Measurements from ENCODE around the gene TTLL10.
"Not testable (repeated sequence)": the region's sequence is repeated elsewhere in the genome, so short reads cannot be mapped to it uniquely, and the experiment has no call there.

Gene TTLL10

DNA sequence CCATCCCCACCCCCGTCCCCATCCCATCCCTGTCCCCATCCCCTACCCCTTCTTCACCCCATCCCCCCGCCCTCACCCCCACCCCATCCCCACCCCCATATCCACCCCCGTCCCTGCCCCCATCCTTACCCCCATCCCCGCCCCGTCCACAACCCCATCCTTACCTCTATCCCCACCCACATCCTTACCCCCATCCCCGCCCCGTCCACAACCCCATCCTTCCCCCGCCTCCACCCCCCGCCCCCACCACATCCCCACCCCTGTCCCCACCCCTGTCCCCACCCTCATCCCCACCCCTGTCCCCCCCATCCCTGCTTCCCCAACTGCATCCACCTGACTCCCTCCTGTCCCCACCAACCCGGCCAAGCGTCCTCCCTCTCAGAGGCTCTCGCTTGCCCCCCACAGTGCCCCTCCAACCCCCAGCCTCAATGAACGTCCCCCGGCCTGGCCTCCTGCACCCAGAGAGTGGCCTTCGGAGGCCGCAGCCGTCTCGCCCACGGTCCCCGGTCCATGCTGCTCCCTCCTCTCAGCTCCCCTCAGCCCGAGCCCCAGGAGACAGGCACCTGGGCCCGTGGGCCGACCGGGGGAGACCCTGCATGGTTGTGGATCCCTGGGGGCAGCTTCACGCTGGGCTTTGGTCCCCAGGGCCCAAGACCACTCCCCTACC lies 32.3 kb upstream of the TTLL10 start:
- DNase-seq (ENCODE audit: extremely low read depth in 1 of 2, low read depth in 1 of 2) = no peak

DNA sequence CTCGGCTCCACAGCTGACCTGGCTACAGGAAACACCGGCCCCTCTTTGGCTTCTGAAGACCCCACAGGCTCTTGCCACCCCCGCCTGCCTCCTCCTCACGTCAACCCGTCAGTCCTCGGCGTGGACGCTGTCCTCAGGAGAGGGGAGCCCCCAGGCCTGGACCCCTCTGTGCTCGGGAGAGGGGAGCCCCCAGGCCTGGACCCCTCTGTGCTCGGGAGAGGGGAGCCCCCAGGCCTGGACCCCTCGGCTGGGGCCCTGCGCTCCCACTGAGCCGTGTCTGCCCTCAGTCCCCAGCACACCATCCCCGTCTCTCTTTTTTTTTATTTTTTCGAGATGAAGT lies 31.8 kb upstream of the TTLL10 start:
- DNase-seq (ENCODE audit: extremely low read depth in 1 of 2, low read depth in 1 of 2) = no peak

DNA sequence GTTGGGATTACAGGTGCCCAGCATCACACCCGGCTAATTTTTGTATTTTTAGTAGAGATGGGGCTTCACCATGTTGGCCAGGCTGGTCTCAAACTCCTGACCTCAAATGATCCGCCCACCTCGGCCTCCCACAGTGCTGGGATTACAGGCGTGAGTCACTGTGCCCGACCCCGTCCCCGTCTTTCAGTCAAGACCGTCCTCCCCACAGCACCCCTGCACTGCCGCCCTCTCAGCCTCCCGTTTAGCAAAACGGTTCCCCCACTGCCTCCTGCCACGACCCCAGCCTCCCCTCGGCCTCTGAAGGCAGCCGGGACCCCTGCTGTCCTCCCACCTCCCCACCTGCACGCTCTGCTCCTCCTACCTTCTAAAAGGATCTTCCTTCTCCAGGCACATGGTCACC lies 31.3 kb upstream of the TTLL10 start:
- not testable (repeated sequence) for DNase-seq (ENCODE audit: extremely low read depth in 1 of 2, low read depth in 1 of 2)

- DNase-seq (ENCODE audit: extremely low read depth in 1 of 2, low read depth in 1 of 2) = no peak
These were observed 30.8 kb upstream of the TTLL10 start for GRCh38 chr1:1142844-1143243.

GRCh38 chr1:1143636-1144035 lies 30.0 kb upstream of the TTLL10 start:
- no peak for DNase-seq (ENCODE audit: extremely low read depth in 1 of 2, low read depth in 1 of 2)

DNA sequence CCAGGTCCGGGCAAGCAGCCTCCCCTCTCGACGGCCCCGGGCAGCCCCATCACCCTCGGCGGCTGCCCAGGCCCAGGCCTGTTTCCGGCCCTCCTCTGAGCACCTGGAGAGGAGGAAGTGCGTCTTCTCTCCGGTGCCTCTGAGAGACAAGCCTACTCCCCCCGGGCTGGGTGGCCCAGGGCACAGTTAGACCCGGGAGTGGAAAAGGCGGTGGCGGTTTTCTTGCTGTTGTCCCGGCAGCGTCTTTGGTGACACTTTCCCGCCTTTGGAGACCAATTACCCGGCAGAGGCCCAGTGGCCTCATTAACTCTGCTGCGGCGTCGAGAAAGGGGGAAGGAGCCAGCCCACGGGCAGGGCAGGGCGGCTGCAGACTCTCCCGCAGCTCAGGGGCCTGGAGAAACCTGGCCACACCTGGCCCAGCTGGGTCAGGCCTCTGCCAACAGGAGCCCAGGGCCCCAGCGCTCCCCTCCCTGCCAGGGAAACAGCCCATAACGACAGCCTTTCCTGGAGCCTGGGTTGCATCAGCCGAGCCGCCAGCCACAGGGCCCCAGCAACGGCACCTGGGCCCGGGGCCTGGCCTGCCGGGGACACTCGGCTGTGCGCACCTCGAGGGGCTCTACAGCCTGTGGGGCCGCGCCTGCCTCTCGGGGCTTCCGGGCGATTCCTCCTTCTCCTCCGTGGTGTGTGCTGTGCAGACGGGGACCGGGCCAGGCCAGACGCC lies 29.4 kb upstream of the TTLL10 start:
- peak in 1 of 2 donors; percentile 44 for DNase-seq (ENCODE audit: extremely low read depth in 1 of 2, low read depth in 1 of 2)

- DNase-seq (ENCODE audit: extremely low read depth in 1 of 2, low read depth in 1 of 2) = no peak
These were observed 28.7 kb upstream of the TTLL10 start for GRCh38 chr1:1144843-1145546.

DNA sequence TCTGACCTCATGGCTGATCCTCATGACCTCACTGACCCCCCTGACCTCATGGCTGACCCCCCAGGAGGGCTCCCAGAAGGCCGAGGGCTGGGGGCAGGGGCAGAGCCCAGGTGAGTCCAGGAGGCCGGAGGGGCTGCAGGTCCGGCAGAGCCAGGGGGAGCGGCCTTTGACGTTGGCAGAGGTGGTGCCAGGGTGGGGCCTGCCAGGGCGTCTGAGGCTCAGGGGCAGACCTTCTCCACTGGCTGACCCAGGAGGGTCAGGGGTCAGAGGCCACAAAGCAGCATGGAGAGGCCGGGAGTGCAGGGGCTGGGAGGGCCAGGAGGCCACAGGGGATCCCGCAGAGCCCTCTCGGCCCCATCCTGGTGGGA lies 28.1 kb upstream of the TTLL10 start:
- no peak for DNase-seq (ENCODE audit: extremely low read depth in 1 of 2, low read depth in 1 of 2)

DNA sequence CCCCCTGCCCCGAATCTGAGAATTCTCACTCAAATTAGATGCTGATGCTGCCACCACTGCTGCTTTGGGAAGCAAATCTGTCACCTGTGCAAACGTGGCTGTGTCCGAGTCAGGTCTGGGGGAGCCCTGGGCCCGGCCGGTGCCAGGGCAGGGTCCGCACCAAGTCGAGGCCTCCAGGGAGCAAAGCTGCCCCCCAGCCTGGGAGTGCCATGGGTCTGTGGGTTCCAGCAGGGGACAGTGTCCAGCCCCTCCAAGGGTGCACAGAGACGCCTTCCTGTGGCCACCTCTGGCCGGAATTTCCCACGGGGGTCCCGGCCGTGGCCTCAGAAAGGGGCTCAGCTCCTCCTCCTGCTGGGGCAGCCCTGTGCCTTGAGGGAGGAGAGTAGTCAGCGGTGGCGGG lies 27.7 kb upstream of the TTLL10 start:
- DNase-seq (ENCODE audit: extremely low read depth in 1 of 2, low read depth in 1 of 2) = no peak

- DNase-seq (ENCODE audit: extremely low read depth in 1 of 2, low read depth in 1 of 2) = no peak
These were observed 27.1 kb upstream of the TTLL10 start for GRCh38 chr1:1146596-1146995.

DNA sequence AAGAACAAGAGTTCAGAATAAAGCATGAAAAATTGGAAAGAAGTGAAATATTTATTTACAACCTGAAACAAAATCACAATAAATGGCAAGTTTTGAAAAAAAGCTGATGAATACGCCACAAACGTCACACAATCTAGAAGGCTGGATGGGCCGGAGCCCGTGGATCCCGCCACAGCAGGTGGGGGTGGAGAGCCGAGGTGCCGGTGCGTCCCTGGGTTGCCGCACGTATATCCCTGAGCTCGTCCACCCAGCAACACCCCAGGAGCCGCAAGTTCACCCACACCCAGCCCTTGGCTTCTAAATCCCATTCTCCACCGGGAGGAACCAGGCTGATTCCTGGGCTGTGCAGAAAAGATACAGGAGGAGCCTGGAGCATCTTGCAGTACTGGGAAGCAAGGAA lies 25.6 kb upstream of the TTLL10 start:
- DNase-seq (ENCODE audit: extremely low read depth in 1 of 2, low read depth in 1 of 2) = no peak

GRCh38 chr1:1148569-1148968 lies 25.1 kb upstream of the TTLL10 start:
- no peak for DNase-seq (ENCODE audit: extremely low read depth in 1 of 2, low read depth in 1 of 2)

- DNase-seq (ENCODE audit: extremely low read depth in 1 of 2, low read depth in 1 of 2) = no peak
These were observed 24.3 kb upstream of the TTLL10 start for GRCh38 chr1:1149416-1149815.

DNA sequence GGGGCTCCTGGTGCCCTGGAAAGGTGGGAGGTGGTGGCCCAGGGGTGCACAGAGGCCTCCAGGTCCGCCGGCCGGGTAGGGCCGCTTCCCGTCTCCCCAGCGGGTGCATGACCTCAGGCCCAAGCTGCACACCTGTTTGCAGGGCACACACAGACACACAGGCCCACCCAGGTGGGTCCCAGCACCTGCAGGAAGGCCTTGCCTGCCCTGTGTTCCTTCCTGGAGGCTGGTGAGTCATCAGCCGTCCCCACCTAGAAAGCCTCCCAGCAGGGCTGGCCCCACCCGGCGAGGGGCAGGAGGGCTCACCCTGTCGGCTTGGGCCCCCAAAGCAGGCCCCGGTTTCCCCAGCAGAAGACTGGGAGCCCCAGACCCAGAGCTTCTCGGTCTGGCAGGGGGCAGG lies 23.6 kb upstream of the TTLL10 start:
- DNase-seq (ENCODE audit: extremely low read depth in 1 of 2, low read depth in 1 of 2) = no peak

DNA sequence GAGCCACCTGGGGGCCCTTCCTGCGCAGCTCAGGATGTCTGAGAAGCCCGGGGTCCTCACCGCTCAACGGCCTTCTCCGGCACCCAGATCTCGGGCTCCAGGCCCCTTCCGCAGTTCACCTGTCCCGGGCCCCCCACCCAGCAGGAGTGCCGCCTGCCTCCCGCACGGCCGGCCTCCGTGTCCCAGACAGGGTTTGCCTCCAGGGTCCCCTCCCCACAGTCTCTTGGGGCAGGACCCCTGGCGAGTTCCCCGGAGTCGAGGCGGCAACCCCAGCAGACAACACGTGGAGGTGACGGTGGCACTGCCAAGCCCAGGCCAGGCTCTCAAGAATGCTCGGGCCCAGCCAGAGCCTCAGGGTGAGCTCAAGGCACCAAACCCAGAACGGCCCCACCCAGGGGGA lies 22.4 kb upstream of the TTLL10 start:
- no peak for DNase-seq (ENCODE audit: extremely low read depth in 1 of 2, low read depth in 1 of 2)

DNA sequence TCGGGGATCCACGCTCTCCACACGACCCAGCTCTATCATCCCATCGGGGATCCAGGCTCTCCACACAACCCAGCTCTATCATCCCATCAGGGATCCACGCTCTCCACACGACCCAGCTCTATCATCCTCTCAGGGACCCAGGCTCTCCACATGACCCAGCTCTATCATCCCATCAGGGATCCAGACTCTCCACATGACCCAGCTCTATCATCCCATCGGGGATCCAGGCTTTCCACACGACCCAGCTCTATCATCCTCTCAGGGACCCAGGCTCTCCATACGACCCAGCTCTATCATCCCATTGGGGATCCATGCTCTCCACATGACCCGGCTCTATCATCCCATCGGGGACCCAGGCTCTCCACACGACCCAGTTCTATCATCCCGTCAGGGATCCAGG lies 21.2 kb upstream of the TTLL10 start:
- DNase-seq (ENCODE audit: extremely low read depth in 1 of 2, low read depth in 1 of 2) = not testable (repeated sequence)

DNA sequence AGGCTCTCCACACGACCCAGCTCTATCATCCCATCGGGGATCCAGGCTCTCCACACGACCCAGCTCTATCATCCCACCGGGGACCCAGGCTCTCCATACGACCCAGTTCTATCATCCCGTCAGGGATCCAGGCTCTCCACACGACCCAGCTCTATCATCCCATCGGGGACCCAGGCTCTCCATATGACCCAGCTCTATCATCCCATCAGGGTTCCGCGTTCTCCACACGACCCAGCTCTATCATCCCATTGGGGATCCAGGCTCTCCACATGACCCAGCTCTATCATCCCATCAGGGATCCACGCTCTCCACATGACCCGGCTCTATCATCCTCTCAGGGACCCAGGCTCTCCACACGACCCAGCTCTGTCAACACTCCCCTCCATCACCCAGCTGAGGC lies 20.5 kb upstream of the TTLL10 start:
- DNase-seq (ENCODE audit: extremely low read depth in 1 of 2, low read depth in 1 of 2) = not testable (repeated sequence)

DNA sequence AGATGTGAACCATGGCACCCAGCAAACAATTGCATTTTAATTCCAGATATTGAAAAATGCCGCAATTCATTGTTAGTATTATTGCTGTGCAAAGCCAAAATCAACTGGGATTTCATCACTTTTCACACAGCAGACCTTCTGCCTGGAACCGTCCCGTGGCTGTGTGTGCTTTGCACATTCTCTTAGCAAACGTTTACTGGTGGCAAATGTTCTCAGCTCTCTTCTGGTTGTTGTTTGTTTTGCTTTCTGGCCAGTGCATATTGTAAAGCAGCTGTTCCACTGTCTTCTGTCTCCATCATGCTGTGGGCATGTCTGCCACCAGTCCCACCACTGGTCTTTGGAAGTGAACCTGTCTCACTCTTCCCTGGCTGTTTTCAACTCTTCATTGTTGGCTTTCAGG lies 19.8 kb upstream of the TTLL10 start:
- no peak for DNase-seq (ENCODE audit: extremely low read depth in 1 of 2, low read depth in 1 of 2)

- no peak for DNase-seq (ENCODE audit: extremely low read depth in 1 of 2, low read depth in 1 of 2)
These were observed 18.4 kb upstream of the TTLL10 start for GRCh38 chr1:1155258-1155657.

DNA sequence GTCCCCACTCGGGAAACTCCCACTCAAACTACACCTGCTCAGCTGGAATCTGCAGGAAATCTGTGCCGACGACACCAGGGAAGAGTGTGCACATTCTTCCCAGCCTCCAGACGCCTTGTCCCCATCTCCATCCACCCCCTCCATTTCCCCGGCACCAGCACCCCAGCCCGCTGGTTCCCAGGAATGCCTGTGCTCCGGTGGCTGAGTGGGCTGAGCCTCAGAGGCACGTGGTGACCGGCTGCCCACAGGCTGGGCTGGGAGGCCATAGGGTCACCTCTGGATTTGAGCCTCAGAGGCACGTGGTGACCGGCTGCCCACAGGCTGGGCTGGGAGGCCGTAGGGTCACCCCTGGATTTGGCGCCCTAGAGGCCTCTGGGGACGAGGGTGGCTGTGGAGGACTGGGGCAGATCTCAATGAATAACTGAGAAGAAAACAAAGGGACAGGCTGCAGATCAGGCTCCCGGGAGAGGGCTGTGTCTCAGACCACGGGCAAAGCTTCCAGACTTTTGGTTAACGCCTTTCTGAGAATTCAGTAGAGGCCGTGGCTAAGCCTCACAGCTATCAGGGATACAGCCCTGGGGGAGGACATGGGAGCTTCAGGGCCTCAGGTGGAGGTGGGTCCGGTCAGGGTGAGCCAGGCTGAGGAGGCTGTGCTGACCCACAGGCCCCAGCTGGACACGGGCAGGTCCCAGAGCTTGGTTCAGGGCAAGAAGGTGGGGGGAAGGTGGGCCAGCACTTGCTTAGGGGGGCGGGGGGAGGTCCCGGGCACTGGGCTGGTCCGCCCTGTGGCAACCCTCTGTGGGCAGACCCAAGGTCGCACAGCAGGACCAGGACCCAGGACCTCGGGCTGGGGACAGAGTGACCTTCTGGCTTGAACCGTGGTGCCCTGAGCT lies 17.3 kb upstream of the TTLL10 start:
- DNase-seq (ENCODE audit: extremely low read depth in 1 of 2, low read depth in 1 of 2) = no peak

GRCh38 chr1:1157033-1157365 lies 16.7 kb upstream of the TTLL10 start:
- no peak for DNase-seq (ENCODE audit: extremely low read depth in 1 of 2, low read depth in 1 of 2)
